Gastrocnemius medialis (tissue), 4 donors: ENCODE data around the gene PPM1L.

Experiments
- CTCF ChIP-seq, 5 experiments: fragments of 450-650 bp in 3 of 5; fragments of 200-600 bp in 2 of 5; sonication (generic) in 2 of 5; IDR thresholded peaks in 4 of 5; conservative IDR thresholded peaks in 1 of 5; 1 replicate in 4 of 5; 2 replicates in 1 of 5; pipeline ENCODE4 v1.5.1; 2016 to 2019; ENCODE audit warnings: antibody characterized with exemption in 5 of 5, mild to moderate bottlenecking in 3 of 5, moderate library complexity in 3 of 5
- POLR2A ChIP-seq, 2 donors: fragments of 450-650 bp; IDR thresholded peaks; one replicate each; pipeline ENCODE4 v1.6.1; 2017; ENCODE audit warnings: antibody characterized with exemption in 2 of 2, mild to moderate bottlenecking in 2 of 2, moderate library complexity in 2 of 2

GRCh38 chr3:160781863-160782262 lies 25.8 kb downstream of the PPM1L start:
- no peak for TF ChIP-seq CTCF (IDR thresholded peaks at IDR 0.05 in 4 of 5, conservative IDR thresholded peaks at IDR 0.05 in 1 of 5)
- no peak for TF ChIP-seq POLR2A (IDR thresholded peaks at IDR 0.05)
